IPS-11a (cell line): ENCODE results near the gene SLAMF9.

Experiments
- H3K4me3 ChIP-seq: one replicate; pipeline ENCODE4 v1.5.1; 2013; ENCODE audit warnings: low read depth, low read length, control low read depth

SLAMF9 gene

DNA sequence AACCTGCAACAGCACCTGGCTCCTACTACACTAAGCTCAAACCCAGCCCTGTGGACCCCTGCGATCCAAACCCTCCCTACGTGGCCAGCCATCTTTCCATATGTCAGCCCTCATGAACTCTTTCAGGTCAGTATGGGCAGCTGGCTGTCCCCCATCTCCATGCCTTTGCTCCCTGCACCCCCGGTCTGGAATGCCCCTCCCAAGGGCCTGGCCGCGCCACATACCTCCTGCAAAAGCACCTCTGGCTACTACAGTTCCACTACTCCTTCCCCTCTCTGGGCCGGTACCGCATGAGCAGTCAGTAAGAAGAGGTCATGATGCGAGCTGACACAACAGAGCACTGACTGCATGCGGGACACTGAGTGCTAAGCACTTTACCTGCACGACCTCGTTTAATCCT lies 18.7 kb downstream of the SLAMF9 start:
- no peak overlapping the region for H3K4me3 ChIP-seq

DNA sequence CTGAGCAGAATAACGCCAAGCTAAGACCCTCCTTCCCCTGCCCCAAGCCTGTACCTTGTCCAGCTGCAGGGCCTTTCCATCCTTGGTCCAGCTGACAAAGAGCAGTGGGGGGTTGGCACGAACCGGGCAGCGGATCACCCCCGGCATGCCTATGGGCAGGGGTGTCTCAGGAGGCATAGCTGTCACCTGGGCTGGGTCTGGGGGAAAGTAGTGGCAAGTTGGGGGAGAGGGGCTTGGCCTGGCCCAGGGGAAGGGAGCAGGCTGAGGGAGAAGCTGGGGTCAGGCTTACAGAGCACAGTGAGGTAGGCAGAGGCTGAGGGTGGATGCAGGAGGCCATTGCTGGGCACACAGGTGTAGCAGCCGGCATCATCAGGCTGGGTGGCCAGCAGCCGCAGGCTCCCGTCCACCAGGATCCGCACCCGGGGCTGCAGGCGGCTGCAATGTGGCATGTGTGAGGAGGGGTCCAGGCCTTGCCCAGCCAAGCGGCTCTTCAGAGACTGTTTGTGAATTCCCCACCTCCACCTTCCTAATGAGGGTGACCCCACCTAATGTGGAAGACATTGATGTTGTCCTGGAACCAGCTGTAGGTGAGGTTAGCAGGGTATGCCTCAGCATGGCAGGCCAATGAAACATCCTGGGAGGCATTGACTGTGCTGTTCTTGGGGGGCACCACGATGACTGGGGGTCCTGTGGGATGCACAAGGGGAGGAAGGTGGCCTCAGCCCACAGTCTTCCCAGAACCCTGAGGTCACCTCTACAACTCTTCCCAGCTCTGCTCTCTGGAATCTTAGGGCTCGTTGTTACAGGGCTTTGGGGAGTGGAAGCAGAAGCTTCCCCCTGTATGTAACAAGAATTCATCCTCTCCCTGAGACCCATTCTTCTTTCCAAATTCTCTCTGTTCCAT lies 19.6 kb downstream of the SLAMF9 start:
- no peak overlapping the region for H3K4me3 ChIP-seq

DNA sequence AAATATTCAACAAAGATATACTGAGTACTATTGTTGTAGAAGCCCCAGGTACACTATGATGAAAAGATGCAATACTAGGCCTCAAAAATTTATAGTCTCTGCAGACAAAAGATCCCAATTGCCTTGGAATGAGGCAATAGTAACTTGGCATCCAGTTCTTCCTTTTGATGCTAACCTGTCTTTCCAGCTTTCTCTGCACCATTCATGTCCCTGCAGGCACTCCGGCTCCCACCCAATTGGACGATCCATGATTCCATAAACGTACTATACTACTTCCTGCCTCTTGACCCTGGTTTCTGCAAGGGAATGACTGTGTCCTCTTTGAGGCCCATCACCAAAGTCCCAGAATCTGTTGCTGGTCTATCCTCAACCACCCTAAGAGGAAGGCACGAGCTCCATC lies 20.7 kb downstream of the SLAMF9 start:
- no peak overlapping the region for H3K4me3 ChIP-seq

DNA sequence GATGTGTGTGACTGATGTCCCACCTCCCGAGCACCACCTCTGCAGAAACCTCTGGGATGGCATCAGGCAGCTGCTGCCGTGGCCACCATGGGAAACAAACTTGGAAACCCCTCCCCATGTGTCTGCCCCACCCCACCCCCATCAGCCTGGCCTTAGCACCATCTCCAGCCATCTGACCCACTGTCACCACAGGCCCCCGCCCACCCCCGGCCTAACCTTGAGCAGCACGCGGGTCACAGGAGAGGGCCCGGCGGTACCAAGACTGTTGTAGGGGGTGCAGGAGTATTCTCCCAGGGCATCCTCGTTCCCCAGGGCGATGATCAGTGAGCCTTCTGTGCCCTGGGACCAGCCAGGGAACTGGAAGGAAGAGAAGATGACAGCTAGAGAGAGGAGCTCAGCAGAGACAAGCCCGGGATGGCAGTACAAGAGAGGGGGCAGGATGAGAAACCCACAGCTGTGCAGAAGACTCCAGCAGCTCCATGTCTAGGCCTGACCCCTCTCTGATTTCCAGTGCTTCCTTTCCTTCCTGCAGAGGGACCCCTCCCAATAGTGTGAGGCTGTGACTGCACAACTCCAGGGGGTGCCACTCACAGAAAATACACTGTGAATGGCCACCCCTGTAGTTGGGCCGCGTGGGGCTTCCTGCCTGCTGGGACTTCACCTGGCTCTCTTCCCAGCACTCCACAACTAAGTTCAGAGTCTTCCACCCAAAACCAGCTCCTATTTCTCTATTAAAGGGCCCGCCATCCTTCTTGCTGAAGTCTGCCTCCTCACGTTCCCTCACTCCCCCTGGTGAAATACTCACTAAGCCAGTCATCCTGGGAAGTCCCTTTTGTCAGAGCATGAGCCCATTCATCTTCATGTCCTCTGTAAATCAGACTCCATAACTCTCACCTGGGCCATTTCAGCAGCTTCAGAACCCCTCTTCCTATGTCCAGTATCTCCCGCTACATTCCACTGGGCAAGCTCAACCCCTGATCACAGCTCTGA lies 21.4 kb downstream of the SLAMF9 start:
- H3K4me3 ChIP-seq, result no peak overlapping the region

DNA sequence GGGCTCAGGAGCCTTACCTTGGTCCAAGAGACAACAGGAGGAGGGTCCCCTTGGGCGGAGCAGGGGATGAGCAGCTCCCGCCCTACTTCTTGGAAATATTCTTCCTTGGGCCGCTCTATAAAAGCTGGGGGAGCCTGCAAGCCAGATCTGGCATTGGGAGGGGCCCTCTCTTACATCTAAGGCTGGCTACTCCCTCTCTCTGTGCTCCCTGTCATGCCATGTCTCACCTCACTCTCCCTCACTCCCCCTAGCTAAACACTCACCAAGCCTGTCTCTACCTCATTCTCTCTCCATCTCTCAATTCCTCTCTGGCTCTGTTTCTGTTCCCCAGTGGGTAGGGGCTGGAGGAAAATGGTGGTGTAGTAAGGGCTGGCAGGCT lies 22.3 kb downstream of the SLAMF9 start:
- H3K4me3 ChIP-seq, result no peak overlapping the region

DNA sequence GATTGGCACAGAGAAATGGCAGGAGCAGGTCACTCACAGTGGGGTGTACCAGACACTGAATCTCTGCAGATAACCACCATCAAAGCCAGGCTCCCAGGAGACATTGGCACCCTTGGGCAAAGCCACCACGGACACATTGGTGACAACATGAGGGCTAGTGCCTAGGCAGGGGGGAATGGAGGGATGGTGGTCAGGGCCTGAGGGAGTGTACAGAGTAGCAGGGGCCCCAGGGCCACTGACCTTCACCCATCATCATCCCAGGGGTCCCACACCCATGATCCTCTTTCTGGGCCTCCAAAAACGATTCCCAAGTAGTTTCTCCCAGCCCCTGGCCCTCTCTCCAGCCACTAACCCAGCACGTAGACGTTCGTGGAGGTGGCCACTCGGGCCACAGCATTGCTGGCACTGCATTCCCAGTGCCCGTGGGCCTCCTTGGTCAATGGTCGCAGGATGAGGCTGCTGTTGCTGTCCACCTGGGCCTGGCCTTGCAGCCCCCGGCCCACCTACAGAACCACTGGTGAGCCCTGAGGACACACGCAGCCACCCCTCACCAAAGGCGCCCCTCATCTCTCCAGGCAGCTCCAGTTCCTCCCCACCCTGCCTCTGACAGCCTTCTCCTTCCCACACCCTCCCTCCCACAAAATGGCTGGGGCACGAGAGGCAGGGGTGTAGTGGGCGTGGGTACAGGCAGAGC lies 22.8 kb downstream of the SLAMF9 start:
- H3K4me3 ChIP-seq, result no peak overlapping the region

DNA sequence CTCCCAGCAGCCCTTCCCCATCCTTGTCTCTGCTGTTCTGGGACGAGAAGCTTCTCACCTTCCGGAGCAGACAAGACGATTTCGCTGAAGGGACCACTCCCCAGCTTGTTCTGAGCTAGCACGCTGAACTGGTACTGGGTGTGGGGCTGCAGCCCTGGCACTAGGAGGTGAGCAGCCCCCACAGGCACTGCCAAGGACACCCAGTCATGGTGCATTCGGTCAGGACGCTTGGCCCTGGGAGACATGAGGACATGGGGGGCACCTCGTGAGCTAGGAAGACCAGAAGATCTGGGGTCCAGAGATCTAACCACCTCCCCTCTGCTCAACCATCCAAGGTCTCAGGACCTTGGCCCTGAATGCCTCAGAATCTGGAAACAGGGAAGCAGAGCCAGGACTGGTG lies 23.4 kb downstream of the SLAMF9 start:
- no peak overlapping the region for H3K4me3 ChIP-seq

DNA sequence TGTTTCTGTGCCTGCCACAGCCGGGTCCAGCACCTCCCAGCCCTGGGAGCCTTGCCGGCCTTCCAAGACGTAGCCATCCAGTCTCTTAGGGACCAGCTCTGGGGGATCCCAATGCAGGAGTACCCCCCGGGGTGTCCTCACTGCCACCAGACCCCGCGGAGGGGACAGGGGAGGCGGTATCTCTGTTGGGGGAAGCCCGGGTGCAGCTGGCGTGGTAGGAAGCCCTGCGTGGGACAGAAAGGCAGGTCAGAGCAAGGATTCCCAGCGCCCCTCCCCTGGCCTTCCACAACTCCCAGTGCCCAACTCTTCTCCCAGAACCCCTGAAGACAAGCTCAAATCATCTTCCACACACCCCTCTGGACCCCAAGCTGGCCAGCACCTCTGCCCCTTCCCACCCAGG lies 23.8 kb downstream of the SLAMF9 start:
- no peak overlapping the region for H3K4me3 ChIP-seq

DNA sequence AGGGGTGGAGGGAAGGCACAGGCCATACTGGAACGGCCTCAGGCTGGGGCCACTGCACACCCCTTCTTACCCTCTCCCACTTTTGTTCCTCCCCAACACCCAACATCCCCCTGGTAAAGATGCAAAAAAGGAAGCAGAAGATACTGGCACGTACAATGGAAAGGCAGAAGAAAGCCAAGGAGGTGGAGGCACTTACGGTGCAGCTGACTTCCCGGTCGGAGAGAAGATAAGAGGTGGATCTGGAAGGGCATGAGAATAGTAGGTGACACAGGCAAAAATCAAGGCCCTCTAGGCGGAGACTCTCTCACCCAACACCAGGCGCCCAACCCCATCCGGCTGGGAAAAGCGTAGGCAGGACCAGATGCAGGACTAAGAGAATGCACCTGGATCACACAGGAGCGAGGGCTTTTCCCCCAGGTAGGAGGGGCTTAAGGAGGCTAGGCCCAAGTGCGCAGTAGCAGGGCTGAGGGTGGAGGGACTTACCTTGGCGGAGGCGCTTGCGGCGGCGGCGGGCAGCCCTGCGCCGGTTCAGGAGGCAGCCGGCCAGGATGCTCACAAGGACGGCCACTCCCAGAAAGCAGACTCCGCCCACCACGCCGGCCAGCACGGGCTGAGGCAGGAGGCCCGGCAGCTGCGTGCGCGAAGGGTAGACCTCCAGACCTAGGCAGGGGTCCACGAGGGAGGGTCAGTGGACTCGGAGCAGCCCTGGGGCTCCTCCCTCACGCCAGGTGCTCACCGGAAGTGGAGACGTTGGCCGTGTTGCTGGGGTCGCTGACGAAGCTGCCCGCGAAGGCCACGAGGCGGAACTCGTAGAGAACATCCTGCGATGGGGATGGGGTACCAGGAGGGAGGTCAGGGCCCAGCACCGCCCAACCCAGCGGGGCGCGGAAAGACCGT lies 24.6 kb downstream of the SLAMF9 start:
- H3K4me3 ChIP-seq, result no peak overlapping the region

DNA sequence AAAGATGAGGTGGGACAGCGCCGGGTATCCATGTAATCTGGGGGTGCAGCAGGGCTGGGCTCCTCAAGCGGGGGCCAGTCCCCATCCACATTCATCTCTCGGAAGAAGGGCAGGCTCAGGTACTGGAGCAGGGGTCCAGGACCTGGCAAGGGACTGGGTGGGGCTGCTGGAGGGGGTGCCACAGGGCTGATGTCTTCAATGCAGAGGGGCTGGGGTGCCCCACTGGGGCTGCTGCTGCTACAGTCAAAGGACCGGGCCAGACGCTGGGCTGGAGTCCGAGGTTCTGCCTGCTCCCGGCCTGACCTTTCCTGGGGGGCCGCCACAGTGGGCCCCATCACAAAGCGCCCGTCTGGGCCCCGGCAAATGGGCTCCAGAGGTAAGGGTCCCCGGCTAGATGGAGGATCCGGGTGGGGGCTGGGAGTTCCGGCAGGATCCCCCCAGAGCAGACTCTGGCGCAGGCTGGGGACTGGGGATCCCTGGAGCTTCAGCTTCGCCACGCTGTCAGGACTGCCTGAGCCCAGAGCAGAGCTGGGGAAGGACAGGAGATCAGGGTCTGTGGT lies 25.5 kb downstream of the SLAMF9 start:
- H3K4me3 ChIP-seq, result no peak overlapping the region

DNA sequence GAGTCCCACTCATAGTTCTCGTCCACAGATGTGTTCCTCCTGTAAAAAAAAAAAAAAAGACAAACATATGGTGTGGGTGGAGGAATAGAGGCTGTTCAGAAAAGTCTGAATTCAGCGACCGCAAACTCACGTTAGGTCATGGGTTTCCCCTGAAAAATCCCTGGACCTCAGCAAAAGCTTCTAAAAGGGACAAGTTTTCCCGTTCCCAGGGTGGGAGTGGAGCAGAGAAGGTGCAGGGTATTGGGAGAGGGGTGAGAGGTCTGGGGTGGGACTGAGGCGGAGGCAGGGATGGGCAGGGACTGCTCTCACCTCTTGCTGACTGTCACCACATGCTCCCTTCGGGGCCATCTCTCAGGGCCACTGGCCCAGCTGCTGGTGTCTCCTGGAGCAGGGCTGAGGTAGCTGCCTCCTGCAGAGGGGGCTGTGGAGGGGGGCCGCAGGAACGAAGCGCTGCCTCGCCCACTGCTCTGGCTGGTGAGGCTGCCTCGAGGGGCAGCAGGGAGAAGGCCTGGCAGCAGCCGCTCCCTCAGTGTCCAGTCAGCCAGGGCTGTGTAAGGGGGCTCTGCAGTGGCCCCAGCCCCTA lies 26.1 kb downstream of the SLAMF9 start:
- H3K4me3 ChIP-seq, result no peak overlapping the region

DNA sequence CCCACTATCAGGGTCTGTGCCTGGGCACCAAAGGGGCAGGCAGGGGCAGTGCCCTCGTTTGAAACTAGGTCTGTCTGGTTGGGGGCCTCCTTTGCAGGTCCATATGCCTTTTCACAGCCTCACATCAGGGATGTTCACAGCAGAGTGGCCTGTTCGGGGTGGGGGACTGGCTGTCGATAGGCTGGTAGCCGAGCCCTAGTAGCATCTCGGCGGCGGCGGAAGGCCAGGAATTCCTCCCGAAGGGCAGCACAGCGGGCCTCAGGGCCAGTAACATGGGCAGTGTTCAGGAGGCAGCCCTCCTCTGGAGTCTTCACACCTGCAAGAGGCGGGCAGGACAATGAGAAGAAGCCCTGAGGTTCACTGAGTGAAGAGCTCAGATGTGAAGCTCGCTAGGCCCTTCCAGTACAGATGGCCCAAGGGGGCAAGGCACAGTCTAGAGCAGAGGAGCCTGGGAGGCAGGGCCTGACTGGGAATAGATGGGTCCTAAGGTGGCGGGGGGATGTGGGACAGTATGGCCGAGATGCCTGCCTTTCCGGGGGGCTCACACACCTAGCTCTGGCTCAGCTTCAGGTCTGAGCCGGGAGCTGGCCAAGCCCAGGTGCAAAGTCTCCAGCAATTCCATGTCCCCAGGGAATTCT lies 26.7 kb downstream of the SLAMF9 start:
- H3K4me3 ChIP-seq, result no peak overlapping the region

DNA sequence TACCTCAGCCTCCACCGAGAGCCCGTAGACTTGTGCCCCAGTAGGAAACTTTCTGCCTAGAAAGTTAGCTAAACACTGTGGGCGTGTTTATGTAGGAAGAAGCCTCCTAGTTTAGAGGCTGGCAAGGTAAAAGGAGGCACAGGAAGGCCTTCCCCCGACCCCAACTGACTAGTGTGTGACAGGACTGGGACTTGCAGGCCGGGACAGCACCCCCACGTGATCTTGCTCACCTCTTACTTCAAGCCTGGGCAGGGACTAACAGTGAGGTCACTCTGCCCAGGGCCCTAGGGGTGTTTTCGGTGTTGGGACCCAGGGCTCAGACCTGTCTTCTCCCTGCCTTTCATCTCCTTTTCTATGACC lies 28.3 kb downstream of the SLAMF9 start:
- peak overlapping the region; percentile 36 for H3K4me3 ChIP-seq

DNA sequence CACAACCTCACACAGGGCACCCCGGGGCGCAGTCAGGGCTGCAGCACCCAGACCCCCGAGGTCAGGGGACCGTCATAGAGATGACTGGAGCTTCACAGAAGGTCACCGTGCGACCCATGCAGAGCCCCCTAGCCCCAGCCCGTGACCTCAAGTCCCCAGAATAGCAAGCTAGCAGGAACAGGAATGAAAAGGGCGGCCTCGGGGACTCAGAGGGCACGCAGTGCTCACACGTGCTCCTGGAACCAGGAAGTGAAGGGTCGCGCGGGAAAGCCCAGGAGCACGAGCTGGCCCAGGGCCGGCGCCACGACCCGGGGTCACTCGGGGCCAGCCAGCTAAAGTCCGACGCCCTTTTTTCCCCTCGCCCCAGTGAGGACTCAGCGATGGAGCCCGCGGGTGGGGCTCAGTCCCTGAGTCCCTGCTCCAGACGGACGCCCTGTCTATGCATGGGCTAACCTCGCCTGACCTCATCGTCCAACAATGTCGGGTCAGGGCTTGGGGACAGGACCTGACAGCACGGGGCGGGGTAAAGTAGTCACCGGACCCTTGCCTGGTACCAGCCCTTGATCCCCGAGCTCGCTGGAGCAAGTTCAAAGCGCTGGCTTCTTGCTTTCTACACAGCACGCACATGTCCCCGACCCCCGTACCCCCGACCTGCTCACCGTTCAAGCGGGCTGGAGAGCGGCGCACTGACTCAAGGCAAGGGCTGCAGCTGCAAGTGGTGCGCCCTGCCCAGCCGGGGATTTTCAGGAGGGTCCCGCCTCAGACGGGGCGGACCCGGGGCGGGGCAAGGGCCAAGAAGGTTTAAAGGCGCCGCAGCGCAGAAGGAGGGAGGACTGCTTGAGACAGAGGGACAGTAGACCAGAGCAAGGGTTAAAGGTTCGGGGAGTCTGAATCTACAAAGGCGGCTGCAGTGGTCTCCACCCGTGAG lies 29.0 kb downstream of the SLAMF9 start, which contains the start of gene TAGLN2:
Gene TAGLN2 (minus strand): TSS at position 717 of the 928 bp plus-strand sequence. CDS start 4,998 bp downstream, outside the sequence.
- H3K4me3 ChIP-seq, result peak within 1 kb of the TSS; percentile 78

DNA sequence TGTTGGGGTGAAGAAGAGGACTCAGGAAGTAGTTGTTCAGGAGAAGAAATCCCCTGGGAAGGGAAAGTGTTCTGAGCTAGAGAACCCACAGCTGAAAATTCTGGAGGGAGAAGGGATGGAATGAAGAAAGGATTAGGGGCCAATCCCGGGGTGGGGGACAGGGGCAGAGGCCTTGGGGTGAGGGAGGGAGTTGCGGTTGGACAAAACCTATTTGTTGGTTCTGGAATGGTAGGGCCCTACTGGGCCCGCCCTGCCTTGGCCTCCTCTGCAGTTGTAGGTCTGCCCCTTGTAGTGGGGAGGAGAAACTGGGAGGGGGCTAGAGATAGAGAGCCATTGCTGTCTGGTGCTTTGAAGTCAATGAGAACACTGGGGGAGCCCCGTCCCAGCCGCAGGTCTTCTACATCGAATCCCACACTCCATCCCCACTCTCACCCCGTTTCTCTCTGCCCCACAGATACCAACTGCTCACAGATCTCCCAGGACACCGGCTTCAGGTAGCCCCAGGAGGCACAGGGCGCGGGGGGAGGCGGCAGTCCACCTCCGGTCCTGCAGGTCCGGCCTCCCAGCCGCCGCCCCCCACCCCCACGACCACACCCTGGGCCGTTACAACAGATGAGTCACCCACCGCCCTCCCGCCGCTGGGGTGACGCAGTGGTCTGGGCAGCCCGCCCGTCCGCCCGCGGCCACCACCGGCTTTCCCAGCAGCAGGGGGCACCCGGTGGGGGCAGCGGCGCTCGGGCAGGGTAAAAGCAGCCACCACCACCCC lies 29.8 kb downstream of the SLAMF9 start:
- H3K4me3 ChIP-seq, result peak overlapping the region; percentile 78

DNA sequence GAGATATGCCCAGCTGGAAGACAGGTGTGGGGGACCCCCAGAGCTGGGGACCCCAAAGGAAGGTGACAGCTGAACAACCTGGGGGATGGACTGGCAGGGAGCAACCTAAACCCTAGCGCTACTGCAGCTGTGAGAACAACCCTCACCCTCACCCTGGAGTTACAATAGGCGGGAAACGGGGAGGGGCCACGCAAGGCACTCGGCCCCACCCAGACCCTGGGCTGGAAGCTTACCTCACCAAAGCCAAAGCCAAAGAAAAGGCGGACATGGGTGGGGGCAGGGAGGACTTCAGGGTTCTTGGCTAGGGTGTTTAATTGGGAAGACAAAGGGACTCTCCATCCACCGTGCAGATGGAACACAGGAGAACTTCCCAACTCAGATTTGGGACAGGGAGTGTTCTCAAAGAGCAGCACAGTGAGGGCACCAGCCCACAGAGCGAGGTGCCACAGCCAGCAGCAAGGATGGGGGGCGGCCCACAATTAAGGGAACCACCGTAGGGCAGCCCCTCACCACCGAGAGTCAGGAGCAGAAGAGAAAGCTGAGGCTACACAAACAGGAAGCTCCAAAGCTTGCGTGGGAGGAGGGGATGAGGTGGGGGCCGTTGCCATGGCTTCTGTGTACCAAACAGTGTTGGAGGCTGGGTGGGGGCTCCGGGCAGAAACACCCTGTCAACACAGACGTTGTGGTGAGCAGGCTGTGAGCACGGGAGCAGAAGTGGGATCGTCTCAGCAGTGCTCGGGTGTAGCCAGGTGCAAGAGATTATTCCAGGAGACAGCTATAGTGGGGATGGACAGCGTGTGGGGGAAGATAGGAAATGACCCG lies 30.6 kb downstream of the SLAMF9 start:
- peak overlapping the region; percentile 10 for H3K4me3 ChIP-seq
